Left lung (tissue), 10 donors: ENCODE measurements around the gene ENOX1. TPM values are rescaled to one million over a fixed set of nuclear protein-coding genes. Genes with fewer than 3 reads are reported as not detected.

Source experiments
- ATAC-seq: fragments of 200-7000 bp; cut with Tn5 transposase; one replicate; pipeline ENCODE4 v1.9.1; 2020; ENCODE audit warnings: moderate library complexity
- DNase-seq, 4 donors: peaks; one replicate each; pipeline ENCODE4 v3.0.0-alpha.2; 2013 to 2020
- H3K27ac ChIP-seq, 2 donors: fragments of 200-600 bp; sonication (generic) in 1 of 2; one replicate each; pipeline versions ENCODE4 v1.5.0 to v1.8.0; 2020 to 2021
- H3K27me3 ChIP-seq, 2 donors: fragments of 200-600 bp; sonication (generic) in 1 of 2; one replicate each; pipeline versions ENCODE4 v1.5.0 to v1.8.0; 2020 to 2021
- H3K36me3 ChIP-seq, 2 donors: fragments of 200-600 bp; sonication (generic) in 1 of 2; one replicate each; pipeline versions ENCODE4 v1.5.0 to v1.8.0; 2020 to 2021
- H3K4me1 ChIP-seq, 2 donors: fragments of 200-600 bp; one replicate each; pipeline ENCODE4 v1.8.0; 2021
- H3K4me3 ChIP-seq, 2 donors: fragments of 200-600 bp; sonication (generic) in 1 of 2; one replicate each; pipeline versions ENCODE4 v1.5.0 to v1.8.0; 2020 to 2021; ENCODE audit warnings: mild to moderate bottlenecking in 1 of 2
- H3K9me3 ChIP-seq, 2 donors: fragments of 200-600 bp; sonication (generic) in 1 of 2; one replicate each; pipeline versions ENCODE4 v1.5.0 to v1.8.0; 2020 to 2021
- CTCF ChIP-seq, 2 donors: fragments of 200-600 bp; sonication (generic) in 1 of 2; IDR thresholded peaks; one replicate each; pipeline versions ENCODE4 v1.5.0 to v1.8.0; 2021; ENCODE audit warnings: antibody characterized with exemption in 2 of 2
- intact Hi-C, 2 donors: fragments of 100-400 bp; cut with DNase I; formaldehyde crosslinking; loops; one replicate each; pipeline versions ENCODE4 v1.11.2 to v1.14.2; 2022
- polyA plus RNA-seq, 6 donors: library from polyadenylated mRNA; unstranded; fragments of 120-200 nt; gene quantifications; one replicate each; pipeline ENCODE4 v1.2.1, GENCODE V29; 2013; ENCODE audit not compliant: insufficient read length in 6 of 6
- total RNA-seq, 2 donors: library from RNA; stranded (reverse); fragmentation: NEBNext Ultra II Directional; extraction: Animal tissue kit (Norgen Biotek cat#: 25700); gene quantifications; one replicate each; pipeline ENCODE4 v1.2.1, GENCODE V29; 2021
- donor health status: DM: no; HTN: yes; CAD: no.
- donor health status: DM: no; HTN: no; CAD: no.

The ENOX1 gene
- total and polyA plus RNA-seq, 8 donors = 1.5 to 9.0 (median 6.8) TPM

- ATAC-seq (no peak), DNase-seq (no peak)
- Histone ChIP-seq H3K4me1 (no peaks in the 10 kb centered on the region), H3K9me3 (no peaks in the 10 kb centered on the region), H3K4me3 (no peak overlapping the region), H3K27me3 (no peaks in the 10 kb centered on the region), H3K36me3 (no peaks in the 10 kb centered on the region), H3K27ac (no peak overlapping the region)
- intact Hi-C loops = no loop called here
- no peak for TF ChIP-seq CTCF (IDR thresholded peaks at IDR 0.05)
Measured at GRCh38 chr13:43238341-43239083, 548.3 kb downstream of the ENOX1 start.

- Histone ChIP-seq H3K36me3 (no peaks in the 10 kb centered on the region), H3K9me3 (no peaks in the 10 kb centered on the region), H3K27ac (no peak overlapping the region), H3K4me1 (no peaks in the 10 kb centered on the region), H3K27me3 (no peaks in the 10 kb centered on the region), H3K4me3 (no peak overlapping the region)
- ATAC-seq (no peak), DNase-seq (no peak)
- intact Hi-C loops = no loop called here
- TF ChIP-seq CTCF (IDR thresholded peaks at IDR 0.05) = no peak
Measured at GRCh38 chr13:43237616-43238015, 549.2 kb downstream of the ENOX1 start.

- no peak for DNase-seq
- H3K27me3 ChIP-seq = no peaks in the 10 kb centered on the region
- ATAC-seq = no peak
- H3K36me3 ChIP-seq = no peaks in the 10 kb centered on the region
- no peaks in the 10 kb centered on the region for H3K4me1 ChIP-seq
- no peak overlapping the region for H3K27ac ChIP-seq
- TF ChIP-seq CTCF (IDR thresholded peaks at IDR 0.05) = no peak
- no peak overlapping the region for H3K4me3 ChIP-seq
- H3K9me3 ChIP-seq = no peaks in the 10 kb centered on the region
- intact Hi-C loops = no loop called here
Measured at GRCh38 chr13:43235028-43235427, 551.7 kb downstream of the ENOX1 start.

- Histone ChIP-seq H3K9me3 (no peaks in the 10 kb centered on the region), H3K4me3 (no peak overlapping the region), H3K27ac (no peak overlapping the region), H3K27me3 (no peaks in the 10 kb centered on the region), H3K36me3 (no peaks in the 10 kb centered on the region), H3K4me1 (no peaks in the 10 kb centered on the region)
- intact Hi-C loops = no loop called here
- no peak for TF ChIP-seq CTCF (IDR thresholded peaks at IDR 0.05)
- DNase-seq (no peak), ATAC-seq (no peak)
Measured at GRCh38 chr13:43232873-43233265, 553.9 kb downstream of the ENOX1 start.

- H3K4me3 ChIP-seq = no peak overlapping the region
- no peak for TF ChIP-seq CTCF (IDR thresholded peaks at IDR 0.05)
- H3K4me1 ChIP-seq = no peaks in the 10 kb centered on the region
- no peak overlapping the region for H3K27ac ChIP-seq
- DNase-seq (no peak), ATAC-seq (no peak)
- no peaks in the 10 kb centered on the region for H3K9me3 ChIP-seq
- intact Hi-C loops = no loop called here
- H3K36me3 ChIP-seq = no peaks in the 10 kb centered on the region
- no peaks in the 10 kb centered on the region for H3K27me3 ChIP-seq
Measured at GRCh38 chr13:43232144-43232872, 554.5 kb downstream of the ENOX1 start.
